ENCODE data around the gene OR5A1. TPM values are rescaled to one million over a fixed set of nuclear protein-coding genes. Genes with fewer than 3 reads are reported as not detected.
"Not testable (repeated sequence)": the region's sequence is repeated elsewhere in the genome, so short reads cannot be mapped to it uniquely, and the experiment has no call there.

The OR5A1 gene
- total and polyA plus RNA-seq, 4 experiments from 2014 or later = not detected

- Histone ChIP-seq H3K4me3 (ENCODE audit: low read length in 2 of 2) (no peak overlapping the region), H3K36me3 (ENCODE audit: insufficient read depth, low read length) (no peaks in the 10 kb centered on the region), H3K27ac (ENCODE audit: low read depth, low read length) (no peak overlapping the region), H3K9me3 (ENCODE audit: control insufficient read depth in 1 of 2, low read length in 2 of 2) (no peaks in the 10 kb centered on the region), H3K4me1 (ENCODE audit: insufficient read depth, low read length) (no peaks in the 10 kb centered on the region), H3K27me3 (ENCODE audit: insufficient read depth, low read length) (no peaks in the 10 kb centered on the region)
- Mint-ChIP-seq H3K9me3 (no peaks in the 10 kb centered on the region), H3K4me1 (no peaks in the 10 kb centered on the region), H3K27ac (no peak overlapping the region), H3K36me3 (no peaks in the 10 kb centered on the region), H3K27me3 (peaks cover 4 to 9% of the 10 kb centered on the region in 2 donors), H3K4me3 (no peak overlapping the region)
- DNase-seq = peak; percentile 38 to 64 (median 57)
- CTCF ChIA-PET (ENCODE audit: partially characterized antibody) = interaction anchor here (1.0 to 6.1 kb wide), 15 partner anchors 8 to 377 kb away, joined by 3 to 69 read pairs (median 4); partner anchors contain the start of gene DTX4
- intact Hi-C loops (cut with micrococcal nuclease) = loop anchor here (1.0 kb wide), 1 partner anchor 146 kb away; no protein-coding TSS in a partner anchor
- POLR2A ChIA-PET (ENCODE audit: partially characterized antibody) = no interaction called here
These were observed 6.2 kb upstream of the OR5A1 start for GRCh38 chr11:59429924-59430516.

- no peak for DNase-seq
- intact Hi-C loops (cut with micrococcal nuclease) = no loop called here
- Histone ChIP-seq H3K4me1 (ENCODE audit: insufficient read depth, low read length) (no peaks in the 10 kb centered on the region), H3K9me3 (ENCODE audit: control insufficient read depth in 1 of 2, low read length in 2 of 2) (no peaks in the 10 kb centered on the region), H3K36me3 (ENCODE audit: insufficient read depth, low read length) (no peaks in the 10 kb centered on the region), H3K4me3 (ENCODE audit: low read length in 2 of 2) (no peak overlapping the region), H3K27me3 (ENCODE audit: insufficient read depth, low read length) (no peaks in the 10 kb centered on the region), H3K27ac (ENCODE audit: low read depth, low read length) (no peak overlapping the region)
- Mint-ChIP-seq H3K36me3 (no peaks in the 10 kb centered on the region), H3K4me3 (no peak overlapping the region), H3K27ac (no peak overlapping the region), H3K27me3 (peaks cover 3 to 4% of the 10 kb centered on the region in 2 donors), H3K4me1 (no peaks in the 10 kb centered on the region), H3K9me3 (no peaks in the 10 kb centered on the region)
- POLR2A ChIA-PET (ENCODE audit: partially characterized antibody) = no interaction called here
- CTCF ChIA-PET (ENCODE audit: partially characterized antibody) = interaction anchor here (0.9 to 1.2 kb wide), 4 partner anchors 8 to 379 kb away, joined by 3 to 8 read pairs (median 4); no protein-coding TSS in a partner anchor
These were observed 1.5 kb downstream of the OR5A1 start for GRCh38 chr11:59437770-59438169.

GRCh38 chr11:59445624-59446023 is 9.4 kb downstream of the OR5A1 start:
- H3K27ac ChIP-seq (ENCODE audit: low read depth, low read length); H3K27me3 Mint-ChIP-seq; H3K4me3 ChIP-seq (ENCODE audit: low read length in 2 of 2); H3K4me1 Mint-ChIP-seq; H3K36me3 ChIP-seq (ENCODE audit: insufficient read depth, low read length); H3K4me1 ChIP-seq (ENCODE audit: insufficient read depth, low read length); H3K4me3 Mint-ChIP-seq; H3K36me3 Mint-ChIP-seq; DNase-seq; H3K9me3 ChIP-seq (ENCODE audit: control insufficient read depth in 1 of 2, low read length in 2 of 2); H3K27ac Mint-ChIP-seq; intact Hi-C loops (cut with micrococcal nuclease); CTCF ChIA-PET (ENCODE audit: partially characterized antibody); H3K27me3 ChIP-seq (ENCODE audit: insufficient read depth, low read length); POLR2A ChIA-PET (ENCODE audit: partially characterized antibody): not testable (repeated sequence)
- H3K9me3 Mint-ChIP-seq = peaks cover 0 to 13% (median 4%) of the 10 kb centered on the region in 8 donors

GRCh38 chr11:59448484-59448883 is 12.2 kb downstream of the OR5A1 start:
- POLR2A ChIA-PET (ENCODE audit: partially characterized antibody) = no interaction called here
- H3K27ac ChIP-seq (ENCODE audit: low read depth, low read length) = no peak overlapping the region
- Mint-ChIP-seq H3K27me3 (peaks cover 6 to 13% of the 10 kb centered on the region in 2 donors), H3K9me3 (peaks cover 0 to 13% (median 4%) of the 10 kb centered on the region in 8 donors), H3K27ac (no peak overlapping the region), H3K4me1 (no peaks in the 10 kb centered on the region), H3K36me3 (no peaks in the 10 kb centered on the region), H3K4me3 (no peak overlapping the region)
- CTCF ChIA-PET (ENCODE audit: partially characterized antibody) = no interaction called here
- H3K36me3 ChIP-seq (ENCODE audit: insufficient read depth, low read length) = no peaks in the 10 kb centered on the region
- no peak overlapping the region for H3K4me3 ChIP-seq (ENCODE audit: low read length in 2 of 2)
- intact Hi-C loops (cut with micrococcal nuclease) = no loop called here
- no peaks in the 10 kb centered on the region for H3K4me1 ChIP-seq (ENCODE audit: insufficient read depth, low read length)
- no peak for DNase-seq
- no peaks in the 10 kb centered on the region for H3K27me3 ChIP-seq (ENCODE audit: insufficient read depth, low read length)
- H3K9me3 ChIP-seq (ENCODE audit: control insufficient read depth in 1 of 2, low read length in 2 of 2) = no peaks in the 10 kb centered on the region

- Histone ChIP-seq H3K36me3 (ENCODE audit: insufficient read depth, low read length) (no peaks in the 10 kb centered on the region), H3K27ac (ENCODE audit: low read depth, low read length) (no peak within 1 kb of the TSS), H3K9me3 (ENCODE audit: control insufficient read depth in 1 of 2, low read length in 2 of 2) (no peaks in the 10 kb centered on the region), H3K4me1 (ENCODE audit: insufficient read depth, low read length) (no peaks in the 10 kb centered on the region), H3K27me3 (ENCODE audit: insufficient read depth, low read length) (no peaks in the 10 kb centered on the region), H3K4me3 (ENCODE audit: low read length in 2 of 2) (no peak within 1 kb of the TSS)
- intact Hi-C loops (cut with micrococcal nuclease) = no loop called here
- Mint-ChIP-seq H3K27ac (no peak within 1 kb of the TSS), H3K27me3 (peaks cover 13 to 17% of the 10 kb centered on the region in 2 donors), H3K36me3 (no peaks in the 10 kb centered on the region), H3K9me3 (peaks cover 0 to 2% (median 0%) of the 10 kb centered on the region in 8 donors), H3K4me1 (no peaks in the 10 kb centered on the region), H3K4me3 (no peak within 1 kb of the TSS)
- POLR2A ChIA-PET (ENCODE audit: partially characterized antibody) = no interaction called here
- CTCF ChIA-PET (ENCODE audit: partially characterized antibody) = no interaction called here
- DNase-seq = no peak
These were observed 20.4 kb downstream of the OR5A1 start, which contains the start of gene OR4D6 for GRCh38 chr11:59456661-59457060. Gene OR4D6, plus strand, starts transcription at chr11:59456961. Its CDS starts 0 bp downstream, at chr11:59456961.

- DNase-seq = no peak
- intact Hi-C loops (cut with micrococcal nuclease) = no loop called here
- Histone ChIP-seq H3K4me3 (ENCODE audit: low read length in 2 of 2) (no peak overlapping the region), H3K4me1 (ENCODE audit: insufficient read depth, low read length) (no peaks in the 10 kb centered on the region), H3K27ac (ENCODE audit: low read depth, low read length) (no peak overlapping the region), H3K9me3 (ENCODE audit: control insufficient read depth in 1 of 2, low read length in 2 of 2) (no peaks in the 10 kb centered on the region), H3K27me3 (ENCODE audit: insufficient read depth, low read length) (no peaks in the 10 kb centered on the region), H3K36me3 (ENCODE audit: insufficient read depth, low read length) (no peaks in the 10 kb centered on the region)
- Mint-ChIP-seq H3K4me3 (no peak overlapping the region), H3K36me3 (no peaks in the 10 kb centered on the region), H3K9me3 (peaks cover 0 to 2% (median 0%) of the 10 kb centered on the region in 8 donors), H3K4me1 (no peaks in the 10 kb centered on the region), H3K27me3 (peaks cover 14 to 17% of the 10 kb centered on the region in 2 donors), H3K27ac (no peak overlapping the region)
- POLR2A ChIA-PET (ENCODE audit: partially characterized antibody) = interaction anchor here (0.7 kb wide), 1 partner anchor 53 kb away, joined by 3 read pairs; no protein-coding TSS in a partner anchor
- CTCF ChIA-PET (ENCODE audit: partially characterized antibody) = no interaction called here
These were observed 23.6 kb downstream of the OR5A1 start for GRCh38 chr11:59459916-59460315.

GRCh38 chr11:59463190-59463641 is 26.9 kb downstream of the OR5A1 start:
- H3K9me3 ChIP-seq (ENCODE audit: control insufficient read depth in 1 of 2, low read length in 2 of 2) = no peaks in the 10 kb centered on the region
- DNase-seq = no peak
- H3K27ac ChIP-seq (ENCODE audit: low read depth, low read length) = no peak overlapping the region
- no peaks in the 10 kb centered on the region for H3K4me1 ChIP-seq (ENCODE audit: insufficient read depth, low read length)
- peaks cover 6 to 20% of the 10 kb centered on the region in 2 donors for H3K27me3 Mint-ChIP-seq
- no peaks in the 10 kb centered on the region for H3K36me3 ChIP-seq (ENCODE audit: insufficient read depth, low read length)
- no peak overlapping the region for H3K27ac Mint-ChIP-seq
- H3K4me1 Mint-ChIP-seq = no peaks in the 10 kb centered on the region
- ChIA-PET POLR2A (ENCODE audit: partially characterized antibody) (no interaction called here), CTCF (ENCODE audit: partially characterized antibody) (no interaction called here)
- peaks cover 0 to 2% (median 0%) of the 10 kb centered on the region in 8 donors for H3K9me3 Mint-ChIP-seq
- no peaks in the 10 kb centered on the region for H3K27me3 ChIP-seq (ENCODE audit: insufficient read depth, low read length)
- H3K4me3 ChIP-seq (ENCODE audit: low read length in 2 of 2) = no peak overlapping the region
- no peak overlapping the region for H3K4me3 Mint-ChIP-seq
- H3K36me3 Mint-ChIP-seq = no peaks in the 10 kb centered on the region
- intact Hi-C loops (cut with micrococcal nuclease) = no loop called here
